GM12878 (cell line): ENCODE measurements around the gene DHX30. TPM values are rescaled to one million over a fixed set of nuclear protein-coding genes. Genes with fewer than 3 reads are reported as not detected.
A peak's percentile ranks its signal among the peaks of the same experiment; 100 is the strongest.

ENCODE experiments used
- ATAC-seq: fragments of 200-7000 bp; cut with Tn5 transposase; 3 replicates; pipeline ENCODE4 v1.9.1; 2020; ENCODE audit warnings: mild to moderate bottlenecking, moderate library complexity
- BruUV-seq: library from RNA; stranded (reverse); fragments of 400-500 nt; replicated peaks from 2 replicates; lab custom pipeline; 2021; lab: Mats Ljungman, UMichigan
- CTCF ChIA-PET: fragments of 300-600 bp; sonication (Branson Sonifier 250); formaldehyde crosslinking; extraction: SDS; loops from one replicate; lab custom pipeline; 2021; ENCODE audit warnings: inconsistent platforms; lab: Yijun Ruan, JAX
- POLR2A ChIA-PET: fragments of 350-600 bp; formaldehyde crosslinking; extraction: SDS; loops from one replicate; lab custom pipeline; 2021; ENCODE audit warnings: inconsistent platforms; lab: Charles Lee
- RAD21 ChIA-PET: fragments of 300-600 bp; sonication (Branson Sonifier 250); formaldehyde crosslinking; loops from one replicate; lab custom pipeline; 2023; ENCODE audit warnings: antibody characterized with exemption; ENCODE audit not compliant: unreplicated experiment; lab: Charles Lee
- SMC1A ChIA-PET: fragments of 300-600 bp; sonication (Branson Sonifier 250); formaldehyde crosslinking; loops from one replicate; lab custom pipeline; 2023; ENCODE audit not compliant: unreplicated experiment, uncharacterized antibody; lab: Charles Lee
- DNase-seq: peaks from one replicate; pipeline ENCODE4 v3.0.0-alpha.2; 2011; ENCODE audit warnings: low read depth, low spot score
- FAIRE-seq: peaks from 3 replicates; lab custom pipeline; 2011; peaks lifted over from hg19 to GRCh38; lab: Jason Lieb, UNC
- H2AFZ ChIP-seq: 2 replicates; pipeline ENCODE4 v1.6.0; 2011; ENCODE audit warnings: low read depth, low read length, control low read depth; ENCODE audit not compliant: control insufficient read depth
- H3K27ac ChIP-seq: 2 replicates; pipeline ENCODE4 v1.5.1; 2011; ENCODE audit warnings: control low read depth; ENCODE audit not compliant: control insufficient read depth, insufficient read depth
- H3K27me3 ChIP-seq, 2 experiments: replicated peaks in 1 of 2; 2 replicates each; pipeline versions ENCODE4 v1.6.0 to v1.6.1; 2011; ENCODE audit warnings: low read length in 1 of 2; ENCODE audit not compliant: control insufficient read depth in 2 of 2, insufficient read depth in 2 of 2
- H3K36me3 ChIP-seq, 2 experiments: 2 replicates each; pipeline ENCODE4 v1.5.1; 2011; ENCODE audit warnings: low read length in 1 of 2; ENCODE audit not compliant: control insufficient read depth in 2 of 2, insufficient read depth in 2 of 2
- H3K4me1 ChIP-seq: 2 replicates; pipeline ENCODE4 v1.6.1; 2011; ENCODE audit warnings: mild to moderate bottlenecking, low read length, moderate library complexity, mixed read lengths; ENCODE audit not compliant: control insufficient read depth, insufficient read depth
- H3K4me2 ChIP-seq: 2 replicates; pipeline ENCODE4 v1.6.0; 2011; ENCODE audit warnings: control low read depth; ENCODE audit not compliant: control insufficient read depth, insufficient read depth
- H3K4me3 ChIP-seq: fragments of 200-600 bp; sonication (generic); 2 replicates; pipeline ENCODE4 v1.5.1; 2016
- H3K79me2 ChIP-seq: 2 replicates; pipeline ENCODE4 v1.6.0; 2011; ENCODE audit warnings: low read length; ENCODE audit not compliant: control insufficient read depth, insufficient read depth
- H3K9ac ChIP-seq: 2 replicates; pipeline ENCODE4 v1.8.0; 2011; ENCODE audit warnings: low read length, control low read depth, mixed read lengths; ENCODE audit not compliant: control insufficient read depth, insufficient read depth
- H3K9me3 ChIP-seq: replicated peaks from 3 replicates; pipeline ENCODE4 v1.5.1; 2011; ENCODE audit warnings: mild to moderate bottlenecking, low read length; ENCODE audit not compliant: control insufficient read depth, insufficient read depth
- H4K20me1 ChIP-seq: 2 replicates; pipeline ENCODE4 v1.6.0; 2011; ENCODE audit not compliant: control insufficient read depth, insufficient read depth
- EZH2 ChIP-seq: IDR thresholded peaks from 2 replicates; pipeline ENCODE4 v1.6.1; 2012; ENCODE audit warnings: low read depth, mild to moderate bottlenecking, control low read depth, inconsistent platforms, low read length, borderline replicate concordance; ENCODE audit not compliant: control insufficient read depth
- IKZF2 ChIP-seq, 2 experiments: fragments of 450-650 bp; IDR thresholded peaks; 2 replicates each; pipeline ENCODE4 v1.6.1; 2017; ENCODE audit warnings: mild to moderate bottlenecking in 2 of 2, moderate library complexity in 2 of 2
- JUND ChIP-seq: IDR thresholded peaks from 2 replicates; pipeline ENCODE4 v1.6.1; 2012; ENCODE audit warnings: low read depth, mild to moderate bottlenecking, low read length, improper control_type of control experiment, moderate library complexity
- KLF5 ChIP-seq: fragments of 450-650 bp; IDR thresholded peaks from 2 replicates; pipeline ENCODE4 v1.6.1; 2014; ENCODE audit warnings: mild to moderate bottlenecking; ENCODE audit not compliant: partially characterized antibody
- LARP7 ChIP-seq: fragments of 450-650 bp; IDR thresholded peaks from 2 replicates; pipeline ENCODE4 v1.6.1; 2017; ENCODE audit warnings: mild to moderate bottlenecking
- NFYA ChIP-seq: IDR thresholded peaks from 2 replicates; pipeline ENCODE4 v1.6.1; 2011; ENCODE audit warnings: low read depth, mild to moderate bottlenecking, low read length, improper control_type of control experiment, borderline replicate concordance
- POU2F2 ChIP-seq: IDR thresholded peaks from 3 replicates; pipeline ENCODE4 v1.6.1; 2011; ENCODE audit warnings: low read depth, mild to moderate bottlenecking, low read length, borderline replicate concordance
- RELA ChIP-seq: fragments of 450-650 bp; IDR thresholded peaks from 2 replicates; pipeline ENCODE4 v1.8.0; 2014; ENCODE audit warnings: borderline replicate concordance; ENCODE audit not compliant: partially characterized antibody
- RUNX3 ChIP-seq: IDR thresholded peaks from 2 replicates; pipeline ENCODE4 v1.6.1; 2012; ENCODE audit warnings: low read length, inconsistent platforms
- TAF1 ChIP-seq: IDR thresholded peaks from 2 replicates; pipeline ENCODE4 v1.6.1; 2011; ENCODE audit warnings: mild to moderate bottlenecking, low read depth, low read length, borderline replicate concordance
- TCF3 ChIP-seq: IDR thresholded peaks from 2 replicates; pipeline ENCODE4 v1.6.1; 2012; ENCODE audit warnings: low read depth, mild to moderate bottlenecking, low read length, borderline replicate concordance; ENCODE audit not compliant: insufficient read depth
- ZNF687 ChIP-seq: fragments of 450-650 bp; IDR thresholded peaks from 2 replicates; pipeline ENCODE4 v1.6.1; 2017; ENCODE audit warnings: mild to moderate bottlenecking, moderate library complexity
- WGBS: methylation state at CpG from one replicate; pipeline ENCODE4 v1.1.6; 2016; ENCODE audit warnings: low lambda C conversion rate; ENCODE audit not compliant: insufficient replicate concordance, insufficient coverage; ENCODE audit errors: missing lambda C conversion rate; 5-methylcytosine and 5-hydroxymethylcytosine counted together
- in situ Hi-C: fragments of 300-500 bp; cut with MboI; formaldehyde crosslinking; loops from 9 replicates; pipeline ENCODE4 v1.14.3; 2018; ENCODE audit warnings: mixed read lengths
- intact Hi-C: fragments of 100-400 bp; cut with micrococcal nuclease; formaldehyde crosslinking; loops from one replicate; pipeline ENCODE4 v1.14.2; 2022; ENCODE audit not compliant: unreplicated experiment
- polyA plus RNA-seq, 11 experiments: library from polyadenylated mRNA; depleted of rRNA in 4 of 11; unstranded in 6 of 11; stranded (reverse) in 5 of 11; fragments of >200 nt; fragmentation: Nextera tagmentation in 4 of 11; fragmentation: Illumina TruSeq in 1 of 11; extraction: Ambion mirVana in 4 of 11; extraction: Trizol in 1 of 11; gene quantifications; 1 replicate in 1 of 11; 2 replicates in 10 of 11; pipeline versions ENCODE4 v1.2.1 to v1.2.3, GENCODE V29; 2011 to 2016; ENCODE audit warnings: inconsistent platforms in 2 of 11, missing spikeins in 2 of 11, low read depth in 1 of 11
- total RNA-seq, 4 experiments: library from RNA; depleted of rRNA in 3 of 4; stranded (reverse); fragments of >200 nt in 3 of 4; fragmentation: Illumina TruSeq in 1 of 4; extraction: Trizol in 1 of 4; gene quantifications; 2 replicates each; pipeline versions ENCODE4 v1.2.1 to v1.2.3, GENCODE V29; 2013 to 2021
- TF ChIP-seq, protein P1 (sequence below): IDR thresholded peaks from 2 replicates; pipeline ENCODE4 v1.6.1; 2012; ENCODE audit warnings: low read depth, low read length, improper control_type of control experiment
- TF ChIP-seq, protein P2 (sequence below): fragments of 450-650 bp; IDR thresholded peaks from 2 replicates; pipeline ENCODE4 v1.6.1; 2014; ENCODE audit warnings: mild to moderate bottlenecking

The DHX30 gene
- total and polyA plus RNA-seq, 10 of the 15 experiments (the other 5 are each of a cell fraction or from before 2014, with no cell fraction given): 9.5 to 75.3 (median 47.8) TPM

- Histone ChIP-seq H3K4me2 (peak overlapping the region; percentile 91), H4K20me1 (no peaks in the 10 kb centered on the region), H3K27ac (peak overlapping the region; percentile 97), H3K9ac (peak overlapping the region; percentile 95), H3K79me2 (peaks cover 81% of the 10 kb centered on the region), H3K4me1 (peaks cover 5% of the 10 kb centered on the region), H3K27me3 (no peaks in the 10 kb centered on the region), H3K4me3 (peak overlapping the region; percentile 52), H3K9me3 (no peaks in the 10 kb centered on the region; the same call in 2 of the 3 replicates), H3K36me3 (peaks cover 0 to 3% of the 10 kb centered on the region in 2 experiments; a peak in 2 of 4 replicates), H2AFZ (no peak overlapping the region)
- ATAC-seq: no peak
- no peak for FAIRE-seq
- POLR2A ChIA-PET: interaction anchor here (0.5 to 1.7 kb wide), 5 partner anchors 19 to 757 kb away, joined by 3 to 10 read pairs (median 5); no protein-coding TSS in a partner anchor
- intact Hi-C loops: no loop called here
- TF ChIP-seq, protein P1, sequence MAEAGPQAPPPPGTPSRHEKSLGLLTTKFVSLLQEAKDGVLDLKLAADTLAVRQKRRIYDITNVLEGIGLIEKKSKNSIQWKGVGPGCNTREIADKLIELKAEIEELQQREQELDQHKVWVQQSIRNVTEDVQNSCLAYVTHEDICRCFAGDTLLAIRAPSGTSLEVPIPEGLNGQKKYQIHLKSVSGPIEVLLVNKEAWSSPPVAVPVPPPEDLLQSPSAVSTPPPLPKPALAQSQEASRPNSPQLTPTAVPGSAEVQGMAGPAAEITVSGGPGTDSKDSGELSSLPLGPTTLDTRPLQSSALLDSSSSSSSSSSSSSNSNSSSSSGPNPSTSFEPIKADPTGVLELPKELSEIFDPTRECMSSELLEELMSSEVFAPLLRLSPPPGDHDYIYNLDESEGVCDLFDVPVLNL: no peak
- no peak for TF ChIP-seq JUND
- no peak for TF ChIP-seq EZH2
- no peak for TF ChIP-seq ZNF687
- TF ChIP-seq, protein P2, sequence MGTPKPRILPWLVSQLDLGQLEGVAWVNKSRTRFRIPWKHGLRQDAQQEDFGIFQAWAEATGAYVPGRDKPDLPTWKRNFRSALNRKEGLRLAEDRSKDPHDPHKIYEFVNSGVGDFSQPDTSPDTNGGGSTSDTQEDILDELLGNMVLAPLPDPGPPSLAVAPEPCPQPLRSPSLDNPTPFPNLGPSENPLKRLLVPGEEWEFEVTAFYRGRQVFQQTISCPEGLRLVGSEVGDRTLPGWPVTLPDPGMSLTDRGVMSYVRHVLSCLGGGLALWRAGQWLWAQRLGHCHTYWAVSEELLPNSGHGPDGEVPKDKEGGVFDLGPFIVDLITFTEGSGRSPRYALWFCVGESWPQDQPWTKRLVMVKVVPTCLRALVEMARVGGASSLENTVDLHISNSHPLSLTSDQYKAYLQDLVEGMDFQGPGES: no peak
- no peak for TF ChIP-seq NFYA
- TF ChIP-seq RUNX3: no peak
- TF ChIP-seq TAF1: no peak
- TF ChIP-seq RELA: no peak
- TF ChIP-seq IKZF2 (IDR thresholded peaks at IDR 0.05): no peak
- no peak for TF ChIP-seq POU2F2
- TF ChIP-seq LARP7: no peak
- no peak for TF ChIP-seq KLF5
- no peak for TF ChIP-seq TCF3
- DNase-seq: no peak
- SMC1A ChIA-PET: interaction anchor here (0.9 to 3.5 kb wide), 7 partner anchors 8 to 42 kb away, joined by 3 to 11 read pairs (median 3); no protein-coding TSS in a partner anchor
- whole genome bisulfite sequencing: 14% methylated on average over 3 of the region's 3 CpGs
- RAD21 ChIA-PET: interaction anchor here (0.7 to 2.8 kb wide), 2 partner anchors 10 to 37 kb away, joined by 3 to 13 read pairs; no protein-coding TSS in a partner anchor
- no TSS peak for BruUV-seq
- in situ Hi-C loops: no loop called here
- CTCF ChIA-PET: interaction anchor here (1.0 to 1.2 kb wide), 2 partner anchors 31 to 41 kb away, joined by 3 to 5 read pairs; no protein-coding TSS in a partner anchor
Measured at GRCh38 chr3:47778746-47779145, 24.2 kb upstream of the DHX30 start.
